ENCODE data around the gene LDLRAP1.
"Not testable (repeated sequence)": the region's sequence is repeated elsewhere in the genome, so short reads cannot be mapped to it uniquely, and the experiment has no call there.

LDLRAP1 gene, protein sequence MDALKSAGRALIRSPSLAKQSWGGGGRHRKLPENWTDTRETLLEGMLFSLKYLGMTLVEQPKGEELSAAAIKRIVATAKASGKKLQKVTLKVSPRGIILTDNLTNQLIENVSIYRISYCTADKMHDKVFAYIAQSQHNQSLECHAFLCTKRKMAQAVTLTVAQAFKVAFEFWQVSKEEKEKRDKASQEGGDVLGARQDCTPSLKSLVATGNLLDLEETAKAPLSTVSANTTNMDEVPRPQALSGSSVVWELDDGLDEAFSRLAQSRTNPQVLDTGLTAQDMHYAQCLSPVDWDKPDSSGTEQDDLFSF

DNA sequence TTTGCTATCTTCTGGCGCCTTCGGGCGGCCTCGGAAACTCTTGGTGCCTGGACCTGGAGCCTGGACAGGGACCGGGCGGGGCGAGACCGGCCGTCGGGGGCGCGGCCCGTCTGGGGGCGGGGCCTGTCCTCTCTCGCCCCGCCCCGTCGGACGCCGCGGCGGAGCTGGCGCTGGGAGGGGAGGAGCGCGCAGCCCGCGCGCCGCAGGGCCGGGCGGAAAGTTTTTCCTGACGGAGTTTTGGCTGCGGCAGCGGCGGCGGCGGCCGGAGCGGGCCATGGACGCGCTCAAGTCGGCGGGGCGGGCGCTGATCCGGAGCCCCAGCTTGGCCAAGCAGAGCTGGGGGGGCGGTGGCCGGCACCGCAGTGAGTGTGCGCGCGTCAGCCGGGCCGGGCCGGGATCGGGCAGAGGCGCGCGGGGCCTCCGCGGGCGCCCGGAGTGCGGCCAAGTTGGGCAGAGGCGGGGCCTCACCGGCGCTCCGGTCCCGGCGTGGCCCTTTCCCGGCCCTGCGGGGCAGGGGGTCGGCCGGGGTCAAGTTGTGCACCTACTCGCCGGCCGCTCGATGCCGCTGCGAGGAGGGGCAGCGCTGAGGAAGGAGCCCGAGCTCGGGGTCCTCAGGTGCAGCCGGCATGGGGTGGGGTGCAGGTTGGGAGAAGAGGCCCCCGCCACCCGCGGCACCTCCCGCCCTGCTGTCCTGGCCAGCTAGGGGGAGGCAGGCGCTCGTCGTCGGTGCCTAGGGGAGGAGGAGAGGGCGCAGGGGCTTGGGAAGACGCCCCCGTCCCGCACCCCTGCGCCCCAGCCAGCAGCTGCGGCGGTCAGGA, at the start of gene LDLRAP1:
Gene LDLRAP1, plus strand, starts transcription at position 182 of the 818 bp plus-strand sequence. Its CDS starts 93 bp downstream, at position 275.
- Mint-ChIP-seq H3K27ac (peak within 1 kb of the TSS; percentile 61), H3K9me3 (no peaks in the 10 kb centered on the region), H3K4me3 (peak within 1 kb of the TSS; percentile 81)

DNA sequence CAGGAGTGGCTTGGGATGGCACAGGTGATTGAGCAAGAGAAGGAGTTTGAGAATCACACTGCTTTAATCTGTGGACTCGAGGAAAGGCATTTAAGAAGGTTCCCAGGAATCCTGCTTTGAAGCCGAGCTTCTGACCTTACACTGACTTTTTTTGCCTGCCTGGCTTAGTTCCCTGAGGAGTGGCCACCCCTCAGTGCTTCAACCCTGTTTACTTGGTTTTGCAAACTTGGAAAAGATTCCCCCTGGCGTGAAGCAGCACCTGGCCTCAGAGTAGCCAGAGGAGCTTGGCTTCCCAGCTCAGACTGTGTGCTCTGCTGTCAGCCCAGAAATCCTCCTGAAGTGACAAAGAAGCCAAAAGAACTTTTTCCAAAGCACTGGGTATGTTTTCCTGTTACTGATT, 48.5 kb upstream of the LDLRAP1 start:
- Mint-ChIP-seq H3K27ac (no peak overlapping the region), H3K9me3 (no peaks in the 10 kb centered on the region), H3K27me3 (no peaks in the 10 kb centered on the region), H3K4me3 (no peak overlapping the region), H3K36me3 (ENCODE audit: low read depth) (peaks cover 57% of the 10 kb centered on the region), H3K4me1 (ENCODE audit: low read depth) (no peaks in the 10 kb centered on the region)

More for the DNA sequence above, at the start of gene LDLRAP1:
- H3K27me3 Mint-ChIP-seq: no peaks in the 10 kb centered on the region
- peaks cover 38% of the 10 kb centered on the region for H3K4me1 Mint-ChIP-seq (ENCODE audit: low read depth)
- H3K36me3 Mint-ChIP-seq (ENCODE audit: low read depth): no peaks in the 10 kb centered on the region

DNA sequence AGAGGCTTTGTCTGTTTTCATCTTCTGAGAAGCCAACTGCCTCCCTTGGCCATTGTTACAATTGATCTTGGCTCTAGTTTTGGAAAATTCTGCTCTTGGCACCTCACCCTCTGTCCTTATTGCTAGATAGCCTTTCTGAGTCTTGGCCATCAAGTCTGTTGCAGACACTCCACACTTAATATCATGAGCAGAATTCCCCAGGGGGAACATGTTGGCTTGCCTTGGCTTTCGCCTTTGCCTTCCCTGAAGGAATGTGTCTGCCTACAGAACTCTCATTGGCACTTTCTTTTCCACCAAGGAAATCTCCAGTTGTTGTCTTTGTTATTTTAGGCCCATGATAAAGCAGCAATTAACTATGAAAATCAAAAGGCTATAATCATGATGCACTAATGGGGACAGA, 42.7 kb upstream of the LDLRAP1 start:
- no peak overlapping the region for H3K4me3 Mint-ChIP-seq
- no peak overlapping the region for H3K27ac Mint-ChIP-seq
- H3K9me3 Mint-ChIP-seq: no peaks in the 10 kb centered on the region
- H3K27me3 Mint-ChIP-seq: no peaks in the 10 kb centered on the region
- H3K4me1 Mint-ChIP-seq (ENCODE audit: low read depth): no peaks in the 10 kb centered on the region
- H3K36me3 Mint-ChIP-seq (ENCODE audit: low read depth): peaks cover 27% of the 10 kb centered on the region

- Mint-ChIP-seq H3K4me3 (no peak overlapping the region), H3K27ac (no peak overlapping the region), H3K27me3 (no peaks in the 10 kb centered on the region), H3K9me3 (no peaks in the 10 kb centered on the region), H3K36me3 (ENCODE audit: low read depth) (peaks cover 24% of the 10 kb centered on the region), H3K4me1 (ENCODE audit: low read depth) (peaks cover 6% of the 10 kb centered on the region)
These were observed 42.0 kb upstream of the LDLRAP1 start for GRCh38 chr1:25501235-25502058.

DNA sequence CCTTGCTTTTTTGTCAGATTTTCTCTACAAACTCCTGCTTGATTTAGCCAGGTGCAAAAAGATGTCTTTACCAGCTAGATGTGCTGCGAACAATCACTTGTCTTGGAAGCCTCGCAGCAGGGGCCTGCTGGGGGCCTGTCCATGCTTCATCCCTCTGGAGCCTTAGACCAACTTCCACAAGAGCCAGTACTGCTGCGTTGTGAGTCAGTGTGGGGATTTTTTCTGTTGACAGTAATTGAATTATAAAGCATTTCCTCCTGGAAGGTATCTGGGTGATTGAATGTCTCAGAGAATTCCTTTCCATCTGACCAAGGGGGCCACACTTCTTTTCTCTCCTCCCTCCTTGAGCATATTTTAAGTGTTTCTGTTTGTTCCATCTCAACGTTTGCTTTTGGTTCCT, 40.4 kb upstream of the LDLRAP1 start:
- Mint-ChIP-seq H3K36me3 (ENCODE audit: low read depth) (peaks cover 11% of the 10 kb centered on the region), H3K9me3 (no peaks in the 10 kb centered on the region), H3K27ac (no peak overlapping the region), H3K4me3 (no peak overlapping the region), H3K27me3 (no peaks in the 10 kb centered on the region), H3K4me1 (ENCODE audit: low read depth) (peaks cover 14% of the 10 kb centered on the region)

GRCh38 chr1:25503551-25504426, 39.6 kb upstream of the LDLRAP1 start:
- Mint-ChIP-seq H3K27ac (no peak overlapping the region), H3K27me3 (no peaks in the 10 kb centered on the region), H3K4me3 (no peak overlapping the region), H3K9me3 (no peaks in the 10 kb centered on the region), H3K36me3 (ENCODE audit: low read depth) (peaks cover 4% of the 10 kb centered on the region), H3K4me1 (ENCODE audit: low read depth) (peaks cover 14% of the 10 kb centered on the region)

DNA sequence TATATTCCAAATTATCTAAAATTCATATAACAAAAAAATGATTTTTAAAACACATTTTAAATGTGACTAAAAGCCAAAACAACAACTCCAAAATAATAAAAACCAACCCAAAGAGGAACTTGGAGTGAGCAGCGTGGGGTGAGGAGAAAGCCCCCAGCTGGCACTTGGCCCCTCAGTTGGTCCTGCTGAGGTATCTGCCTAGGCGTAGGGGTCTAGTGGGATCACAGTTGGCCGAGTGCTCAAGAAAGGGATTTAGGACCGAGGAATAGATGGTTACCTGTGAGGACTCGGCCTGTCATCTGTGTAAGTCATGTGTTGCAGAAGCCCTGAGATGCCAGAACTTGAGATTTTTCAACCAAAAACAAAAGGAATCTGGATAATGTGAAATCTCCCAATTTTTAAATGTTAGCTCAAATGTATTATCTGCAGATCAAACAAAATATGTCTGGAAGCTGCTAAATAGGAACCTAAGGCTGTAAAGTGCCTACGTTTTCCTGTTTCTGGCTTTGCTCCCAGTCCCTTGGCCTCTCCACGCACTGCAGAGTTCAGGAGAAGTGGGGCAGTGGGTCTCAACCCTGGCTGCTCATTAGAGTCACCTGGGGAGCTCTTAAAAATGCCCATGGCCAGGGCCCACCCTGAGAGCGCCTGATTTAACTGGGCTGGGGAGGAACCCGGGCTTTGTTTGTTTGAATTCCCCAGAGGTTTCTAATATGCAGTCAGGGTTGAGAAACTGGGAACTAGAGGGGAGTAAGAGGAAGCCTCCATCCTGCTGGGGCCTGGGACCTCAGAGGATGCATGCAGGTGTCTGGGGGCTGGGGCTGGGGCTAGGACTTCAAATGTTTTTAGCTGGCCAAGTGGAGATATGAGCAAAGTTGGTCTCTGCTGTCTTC, 38.5 kb upstream of the LDLRAP1 start:
- H3K36me3 Mint-ChIP-seq (ENCODE audit: low read depth): no peaks in the 10 kb centered on the region
- no peak overlapping the region for H3K27ac Mint-ChIP-seq

GRCh38 chr1:25505656-25506385, 37.6 kb upstream of the LDLRAP1 start:
- H3K36me3 Mint-ChIP-seq (ENCODE audit: low read depth): no peaks in the 10 kb centered on the region
- no peaks in the 10 kb centered on the region for H3K27me3 Mint-ChIP-seq
- peaks cover 14% of the 10 kb centered on the region for H3K4me1 Mint-ChIP-seq (ENCODE audit: low read depth)
- H3K27ac Mint-ChIP-seq: no peak overlapping the region
- H3K9me3 Mint-ChIP-seq: no peaks in the 10 kb centered on the region
- H3K4me3 Mint-ChIP-seq: no peak overlapping the region

More for the DNA sequence above, 38.5 kb upstream of the LDLRAP1 start:
- Mint-ChIP-seq H3K27me3 (no peaks in the 10 kb centered on the region), H3K9me3 (no peaks in the 10 kb centered on the region), H3K4me3 (no peak overlapping the region), H3K4me1 (ENCODE audit: low read depth) (peaks cover 14% of the 10 kb centered on the region)

GRCh38 chr1:25506566-25507463, 36.6 kb upstream of the LDLRAP1 start:
- not testable (repeated sequence) for H3K9me3 Mint-ChIP-seq; H3K36me3 Mint-ChIP-seq (ENCODE audit: low read depth); H3K27ac Mint-ChIP-seq; H3K27me3 Mint-ChIP-seq; H3K4me3 Mint-ChIP-seq
- peaks cover 14% of the 10 kb centered on the region for H3K4me1 Mint-ChIP-seq (ENCODE audit: low read depth)

- no peak overlapping the region for H3K27ac Mint-ChIP-seq
- no peaks in the 10 kb centered on the region for H3K9me3 Mint-ChIP-seq
- H3K27me3 Mint-ChIP-seq: no peaks in the 10 kb centered on the region
- no peaks in the 10 kb centered on the region for H3K36me3 Mint-ChIP-seq (ENCODE audit: low read depth)
- no peaks in the 10 kb centered on the region for H3K4me1 Mint-ChIP-seq (ENCODE audit: low read depth)
- no peak overlapping the region for H3K4me3 Mint-ChIP-seq
These were observed 29.7 kb upstream of the LDLRAP1 start for GRCh38 chr1:25513666-25514065.

DNA sequence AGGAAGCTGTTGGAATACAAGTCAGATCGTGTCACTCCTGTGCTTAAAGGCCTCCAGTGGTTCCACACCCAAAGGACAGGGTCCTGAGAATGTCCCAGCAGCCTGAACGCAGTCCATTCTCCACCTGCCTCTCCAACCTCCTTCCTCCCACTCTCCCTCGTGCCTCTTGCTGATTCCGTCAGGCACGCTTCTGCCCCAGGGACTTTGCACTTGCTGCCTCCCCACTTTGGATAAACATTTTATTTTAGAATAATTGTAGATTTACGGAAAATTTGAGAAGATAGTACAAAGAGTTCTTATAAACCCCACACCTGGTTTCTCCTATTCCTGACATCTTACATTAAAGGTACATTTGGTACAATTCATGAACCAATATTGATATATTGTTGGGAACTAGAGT, 28.4 kb upstream of the LDLRAP1 start:
- Mint-ChIP-seq H3K4me3 (no peak overlapping the region), H3K9me3 (no peaks in the 10 kb centered on the region), H3K4me1 (ENCODE audit: low read depth) (no peaks in the 10 kb centered on the region), H3K36me3 (ENCODE audit: low read depth) (no peaks in the 10 kb centered on the region), H3K27me3 (no peaks in the 10 kb centered on the region), H3K27ac (no peak overlapping the region)

- Mint-ChIP-seq H3K36me3 (ENCODE audit: low read depth) (no peaks in the 10 kb centered on the region), H3K27me3 (no peaks in the 10 kb centered on the region), H3K27ac (no peak overlapping the region), H3K4me1 (ENCODE audit: low read depth) (peaks cover 3% of the 10 kb centered on the region), H3K9me3 (no peaks in the 10 kb centered on the region), H3K4me3 (no peak overlapping the region)
These were observed 26.7 kb upstream of the LDLRAP1 start for GRCh38 chr1:25516686-25517085.
